Neural progenitor cell (in vitro differentiated cells): ENCODE results near the gene ALG6. TPM values are rescaled to one million over a fixed set of nuclear protein-coding genes. Genes with fewer than 3 reads are reported as not detected.

ENCODE experiments used
- DNase-seq: peaks from one replicate; pipeline ENCODE4 v3.0.0-alpha.2; 2016; ENCODE audit warnings: low spot score
- H2AFZ ChIP-seq: fragments of 200-600 bp; sonication (generic); replicated peaks from 2 replicates; pipeline ENCODE4 v1.6.1; 2016; ENCODE audit warnings: antibody characterized with exemption
- H3F3A ChIP-seq: fragments of 200-600 bp; sonication (generic); 2 replicates; pipeline ENCODE4 v1.6.1; 2016; ENCODE audit warnings: antibody characterized with exemption, low read depth
- H3K27ac ChIP-seq: fragments of 200-600 bp; sonication (generic); 2 replicates; pipeline ENCODE4 v1.5.1; 2016; ENCODE audit warnings: mild to moderate bottlenecking
- H3K27me3 ChIP-seq: fragments of 200-600 bp; sonication (generic); 2 replicates; pipeline ENCODE4 v1.6.1; 2016; ENCODE audit warnings: mild to moderate bottlenecking, moderate library complexity
- H3K36me3 ChIP-seq: fragments of 200-600 bp; sonication (generic); 2 replicates; pipeline ENCODE4 v1.5.1; 2016
- H3K4me1 ChIP-seq: fragments of 200-600 bp; sonication (generic); 2 replicates; pipeline ENCODE4 v1.6.1; 2016; ENCODE audit warnings: mixed run types
- H3K4me2 ChIP-seq: fragments of 200-600 bp; sonication (generic); 2 replicates; pipeline ENCODE4 v1.6.1; 2016
- H3K4me3 ChIP-seq: fragments of 200-600 bp; sonication (generic); 2 replicates; pipeline ENCODE4 v1.5.1; 2016
- H3K79me2 ChIP-seq: fragments of 200-600 bp; sonication (generic); 2 replicates; pipeline ENCODE4 v1.6.1; 2016; ENCODE audit warnings: low read depth
- H3K9ac ChIP-seq: fragments of 200-600 bp; sonication (generic); 2 replicates; pipeline ENCODE4 v1.6.1; 2016
- H3K9me3 ChIP-seq: fragments of 200-600 bp; sonication (generic); 2 replicates; pipeline ENCODE4 v1.5.1; 2016; ENCODE audit warnings: low read depth
- H4K20me1 ChIP-seq: fragments of 200-600 bp; sonication (generic); 2 replicates; pipeline ENCODE4 v1.6.1; 2016; ENCODE audit warnings: low read depth
- H3K27ac Mint-ChIP-seq: 3 replicates; pipeline ENCODE4 v1.8.0; 2021; ENCODE audit warnings: mixed read lengths
- H3K27me3 Mint-ChIP-seq: 2 replicates; pipeline ENCODE4 v1.8.0; 2022; ENCODE audit warnings: low read depth, mild to moderate bottlenecking, inconsistent platforms, moderate library complexity, mixed read lengths; ENCODE audit not compliant: insufficient read depth
- H3K36me3 Mint-ChIP-seq: 3 replicates; pipeline ENCODE4 v1.8.0; 2021; ENCODE audit warnings: mixed read lengths
- H3K4me1 Mint-ChIP-seq: 3 replicates; pipeline ENCODE4 v1.8.0; 2021; ENCODE audit warnings: mixed read lengths
- H3K4me3 Mint-ChIP-seq: 3 replicates; pipeline ENCODE4 v1.8.0; 2021; ENCODE audit warnings: mild to moderate bottlenecking, moderate library complexity, mixed read lengths
- H3K9me3 Mint-ChIP-seq: 3 replicates; pipeline ENCODE4 v1.8.0; 2020; ENCODE audit warnings: mixed read lengths
- EZH2 ChIP-seq: fragments of 200-600 bp; sonication (generic); IDR thresholded peaks from 2 replicates; pipeline ENCODE4 v1.6.1; 2017; ENCODE audit warnings: antibody characterized with exemption, mild to moderate bottlenecking, moderate library complexity
- EZH2phosphoT487 ChIP-seq: fragments of 200-600 bp; sonication (generic); IDR thresholded peaks from 2 replicates; pipeline ENCODE4 v1.6.1; 2017; ENCODE audit warnings: antibody characterized with exemption
- total RNA-seq: library from RNA; depleted of rRNA; stranded (reverse); fragments of >200 nt; gene quantifications from 2 replicates; pipeline ENCODE4 v1.2.3, GENCODE V29; 2015; ENCODE audit warnings: low replicate concordance
- TF ChIP-seq, protein P1 (sequence below): fragments of 200-600 bp; sonication (generic); IDR thresholded peaks from 2 replicates; pipeline ENCODE4 v1.5.1; 2017; ENCODE audit warnings: antibody characterized with exemption, mild to moderate bottlenecking

The ALG6 gene
- total RNA-seq, 1 donor from 2014 or later, result 41.7 TPM

DNA sequence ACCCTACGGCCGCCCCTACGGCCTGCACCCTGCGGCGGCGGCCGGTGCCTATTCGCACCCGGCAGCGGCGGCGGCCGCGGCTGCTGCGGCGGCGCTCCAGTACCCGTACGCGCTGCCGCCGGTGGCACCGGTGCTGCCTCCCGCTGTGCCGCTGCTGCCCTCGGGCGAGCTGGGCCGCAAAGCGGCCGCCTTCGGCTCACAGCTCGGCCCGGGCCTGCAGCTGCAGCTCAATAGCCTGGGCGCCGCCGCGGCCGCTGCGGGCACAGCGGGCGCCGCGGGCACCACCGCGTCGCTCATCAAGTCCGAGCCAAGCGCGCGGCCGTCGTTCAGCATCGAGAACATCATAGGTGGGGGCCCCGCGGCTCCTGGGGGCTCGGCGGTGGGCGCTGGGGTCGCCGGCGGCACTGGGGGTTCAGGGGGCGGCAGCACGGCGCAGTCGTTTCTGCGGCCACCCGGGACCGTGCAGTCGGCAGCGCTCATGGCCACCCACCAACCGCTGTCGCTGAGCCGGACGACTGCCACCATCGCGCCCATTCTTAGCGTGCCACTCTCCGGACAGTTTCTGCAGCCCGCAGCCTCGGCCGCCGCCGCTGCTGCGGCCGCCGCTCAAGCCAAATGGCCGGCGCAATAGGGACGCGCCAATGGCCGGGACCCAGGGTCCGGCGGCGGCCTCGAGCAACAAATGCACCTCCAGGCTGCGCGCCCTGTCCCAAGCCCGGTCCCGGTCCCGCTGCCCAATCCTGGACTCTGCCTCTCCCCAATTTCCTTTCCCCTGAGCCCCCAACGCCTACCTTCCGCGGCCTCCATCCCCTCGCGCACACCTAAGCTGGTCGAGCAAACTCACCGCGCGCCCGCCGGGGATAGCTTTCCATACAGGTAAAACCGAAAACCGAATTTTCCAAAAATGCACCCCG, 43.3 kb upstream of the ALG6 start:
- DNase-seq, result peak; percentile 81
- no peaks in the 10 kb centered on the region for H3K9me3 ChIP-seq
- no peak overlapping the region for H3K27ac Mint-ChIP-seq
- H3K27me3 Mint-ChIP-seq, result peaks cover 85% of the 10 kb centered on the region
- H3K79me2 ChIP-seq, result no peaks in the 10 kb centered on the region
- peak overlapping the region; percentile 45 for H3K4me3 ChIP-seq
- peaks cover 20% of the 10 kb centered on the region for H3K4me1 Mint-ChIP-seq
- peak overlapping the region; percentile 81 for H2AFZ ChIP-seq
- no peaks in the 10 kb centered on the region for H3K36me3 ChIP-seq
- peaks cover 100% of the 10 kb centered on the region for H3K27me3 ChIP-seq
- peaks cover 3% of the 10 kb centered on the region for H3K9me3 Mint-ChIP-seq
- H3K9ac ChIP-seq, result no peak overlapping the region
- H3F3A ChIP-seq, result peaks cover 71% of the 10 kb centered on the region
- H4K20me1 ChIP-seq, result peaks cover 86% of the 10 kb centered on the region
- H3K36me3 Mint-ChIP-seq, result no peaks in the 10 kb centered on the region
- TF ChIP-seq EZH2phosphoT487 (peak; percentile 95), EZH2 (peak; percentile 98)
- TF ChIP-seq, protein P1, sequence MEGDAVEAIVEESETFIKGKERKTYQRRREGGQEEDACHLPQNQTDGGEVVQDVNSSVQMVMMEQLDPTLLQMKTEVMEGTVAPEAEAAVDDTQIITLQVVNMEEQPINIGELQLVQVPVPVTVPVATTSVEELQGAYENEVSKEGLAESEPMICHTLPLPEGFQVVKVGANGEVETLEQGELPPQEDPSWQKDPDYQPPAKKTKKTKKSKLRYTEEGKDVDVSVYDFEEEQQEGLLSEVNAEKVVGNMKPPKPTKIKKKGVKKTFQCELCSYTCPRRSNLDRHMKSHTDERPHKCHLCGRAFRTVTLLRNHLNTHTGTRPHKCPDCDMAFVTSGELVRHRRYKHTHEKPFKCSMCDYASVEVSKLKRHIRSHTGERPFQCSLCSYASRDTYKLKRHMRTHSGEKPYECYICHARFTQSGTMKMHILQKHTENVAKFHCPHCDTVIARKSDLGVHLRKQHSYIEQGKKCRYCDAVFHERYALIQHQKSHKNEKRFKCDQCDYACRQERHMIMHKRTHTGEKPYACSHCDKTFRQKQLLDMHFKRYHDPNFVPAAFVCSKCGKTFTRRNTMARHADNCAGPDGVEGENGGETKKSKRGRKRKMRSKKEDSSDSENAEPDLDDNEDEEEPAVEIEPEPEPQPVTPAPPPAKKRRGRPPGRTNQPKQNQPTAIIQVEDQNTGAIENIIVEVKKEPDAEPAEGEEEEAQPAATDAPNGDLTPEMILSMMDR, result no peak
- H3K4me1 ChIP-seq, result peaks cover 13% of the 10 kb centered on the region
- peak overlapping the region; percentile 74 for H3K4me2 ChIP-seq
- H3K4me3 Mint-ChIP-seq, result peak overlapping the region; percentile 84
- no peak overlapping the region for H3K27ac ChIP-seq

DNA sequence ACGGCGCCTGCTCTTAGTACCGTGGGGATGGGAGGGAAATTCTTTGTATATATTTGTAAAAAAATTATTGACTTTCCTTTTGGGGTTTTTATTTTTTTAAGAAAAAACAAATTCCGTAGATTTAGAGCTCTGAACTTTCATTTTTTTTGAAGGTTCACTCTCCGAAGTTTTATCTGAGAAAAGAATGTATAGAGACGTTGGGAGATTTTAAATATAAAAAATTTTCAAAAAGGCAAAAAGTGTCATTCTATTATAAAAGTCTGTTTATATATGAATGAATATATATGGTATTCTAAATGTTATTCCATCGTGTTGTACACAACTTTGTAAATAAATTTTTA, 42.7 kb upstream of the ALG6 start:
- Histone ChIP-seq H3K79me2 (no peaks in the 10 kb centered on the region), H2AFZ (no peak overlapping the region), H3K27me3 (peaks cover 100% of the 10 kb centered on the region), H3K4me1 (peaks cover 13% of the 10 kb centered on the region), H3F3A (peaks cover 66% of the 10 kb centered on the region), H3K9me3 (no peaks in the 10 kb centered on the region), H3K9ac (no peak overlapping the region), H3K27ac (no peak overlapping the region), H3K4me2 (peak overlapping the region; percentile 74), H3K36me3 (no peaks in the 10 kb centered on the region), H4K20me1 (peaks cover 83% of the 10 kb centered on the region), H3K4me3 (peak overlapping the region; percentile 45)
- TF ChIP-seq EZH2, result no peak
- TF ChIP-seq, protein P1, result no peak
- TF ChIP-seq EZH2phosphoT487, result peak; percentile 18
- DNase-seq, result no peak
- no peak overlapping the region for H3K27ac Mint-ChIP-seq
- no peaks in the 10 kb centered on the region for H3K9me3 Mint-ChIP-seq
- peaks cover 1% of the 10 kb centered on the region for H3K36me3 Mint-ChIP-seq
- H3K27me3 Mint-ChIP-seq, result peaks cover 84% of the 10 kb centered on the region
- H3K4me3 Mint-ChIP-seq, result peak overlapping the region; percentile 84
- peaks cover 20% of the 10 kb centered on the region for H3K4me1 Mint-ChIP-seq

DNA sequence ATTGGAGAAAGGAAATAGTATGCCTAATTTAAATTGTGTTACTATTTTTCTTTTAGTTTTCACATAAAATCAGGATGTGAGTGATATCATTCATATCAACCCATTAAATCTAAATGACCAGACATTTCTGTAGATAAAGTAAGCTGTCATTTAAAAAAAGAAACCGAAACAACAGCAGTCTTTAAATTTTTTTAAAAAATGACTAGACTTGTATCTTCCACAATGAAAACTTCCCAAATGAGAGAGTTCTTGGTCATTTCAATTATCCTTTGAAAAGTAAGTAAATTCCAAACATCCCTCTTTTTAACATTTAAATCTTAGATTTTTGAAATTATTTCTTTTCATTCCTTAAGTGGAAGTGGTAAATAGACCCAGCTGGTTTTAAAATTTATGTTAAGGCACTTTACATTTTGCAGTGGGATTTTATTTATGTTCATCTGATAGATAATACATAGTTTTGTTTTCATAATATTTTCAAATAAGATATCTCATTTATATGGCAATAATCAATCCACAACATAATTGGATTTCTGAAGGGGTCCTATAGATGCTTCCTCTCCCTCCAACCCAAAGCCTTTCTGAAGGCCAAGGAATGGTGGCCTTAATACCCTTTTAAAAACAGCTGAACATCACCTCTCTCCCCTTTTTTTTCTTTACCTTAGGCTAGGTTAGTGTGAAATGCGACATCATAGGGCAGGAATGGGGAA, 42.0 kb upstream of the ALG6 start:
- H3K4me1 ChIP-seq, result peaks cover 14% of the 10 kb centered on the region
- peaks cover 100% of the 10 kb centered on the region for H3K27me3 ChIP-seq
- H3K4me1 Mint-ChIP-seq, result peaks cover 22% of the 10 kb centered on the region
- peaks cover 78% of the 10 kb centered on the region for H4K20me1 ChIP-seq
- no peaks in the 10 kb centered on the region for H3K79me2 ChIP-seq
- no peak overlapping the region for H3K27ac Mint-ChIP-seq
- H3K27ac ChIP-seq, result no peak overlapping the region
- H3K9me3 Mint-ChIP-seq, result no peaks in the 10 kb centered on the region
- peaks cover 1% of the 10 kb centered on the region for H3K36me3 Mint-ChIP-seq
- H3K9me3 ChIP-seq, result no peaks in the 10 kb centered on the region
- no peak overlapping the region for H3K9ac ChIP-seq
- peak overlapping the region; percentile 58 for H3K4me3 Mint-ChIP-seq
- H2AFZ ChIP-seq, result no peak overlapping the region
- H3K36me3 ChIP-seq, result no peaks in the 10 kb centered on the region
- peaks cover 61% of the 10 kb centered on the region for H3F3A ChIP-seq
- peak; percentile 11 for DNase-seq
- H3K27me3 Mint-ChIP-seq, result peaks cover 81% of the 10 kb centered on the region
- TF ChIP-seq EZH2 (no peak), EZH2phosphoT487 (no peak)
- TF ChIP-seq, protein P1, result no peak
- no peak overlapping the region for H3K4me3 ChIP-seq
- no peak overlapping the region for H3K4me2 ChIP-seq
